ENCODE results near the gene CELSR2. TPM values are rescaled to one million over a fixed set of nuclear protein-coding genes. Genes with fewer than 3 reads are reported as not detected.
"Not testable (repeated sequence)": the region's sequence is repeated elsewhere in the genome, so short reads cannot be mapped to it uniquely, and the experiment has no call there.

Gene CELSR2
- total and polyA plus RNA-seq, 4 donors, result 13.4 to 77.3 (median 53.4) TPM

DNA sequence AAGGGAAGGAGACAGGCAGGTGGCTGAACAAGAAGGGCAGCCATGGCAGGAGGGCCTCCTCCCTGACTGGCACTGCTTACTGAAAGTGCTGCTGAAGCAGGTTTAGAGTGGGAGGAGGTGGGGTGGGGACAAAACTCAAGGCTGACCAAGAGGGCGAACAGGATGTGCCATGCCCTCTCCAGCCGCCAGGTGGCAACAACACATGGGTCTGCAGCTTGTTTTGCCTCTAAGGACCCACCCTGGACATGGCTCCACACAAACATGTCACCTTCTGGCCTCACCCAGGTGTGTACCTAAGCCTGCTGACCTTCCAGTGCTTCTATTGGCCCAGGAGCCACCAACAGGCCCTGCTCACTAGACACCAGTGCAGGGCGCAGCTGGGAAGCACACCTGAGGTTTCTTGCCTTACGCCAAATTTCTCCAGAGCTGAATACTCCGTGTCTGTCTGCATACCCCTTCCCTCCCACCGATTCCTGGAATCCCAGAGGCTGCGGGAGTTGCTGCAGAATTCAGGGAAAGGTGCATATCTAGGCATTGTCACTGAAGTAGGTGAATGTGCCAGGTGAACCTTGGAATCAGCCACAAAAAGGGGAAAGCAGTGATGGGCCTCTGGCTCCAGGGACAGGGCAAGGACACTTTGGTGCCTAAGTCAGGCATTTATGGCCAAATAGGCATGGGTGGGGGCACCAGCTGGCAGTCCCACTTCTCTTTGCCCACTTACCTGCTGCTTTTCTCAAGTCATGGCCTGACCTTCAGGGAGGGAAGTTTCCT, 28.3 kb downstream of the CELSR2 start:
- WGBS (ENCODE audit: insufficient coverage), result 50% methylated on average over 5 of the region's 7 CpGs
- H3K4me1 ChIP-seq (ENCODE audit: control insufficient read depth, insufficient read depth, low read length), result peaks cover 50% of the 10 kb centered on the region
- DNase-seq (ENCODE audit: low read depth in 4 of 6, low spot score in 6 of 6), result peak in 2 of 6 donors; percentile 83 to 88
- H3K4me3 ChIP-seq (ENCODE audit: low read depth, low read length), result no peak overlapping the region
- H3K27me3 ChIP-seq (ENCODE audit: control insufficient read depth, insufficient read depth, low read length), result no peaks in the 10 kb centered on the region
- H3K36me3 ChIP-seq (ENCODE audit: control insufficient read depth, insufficient read depth, low read length), result peaks cover 47% of the 10 kb centered on the region
- H3K9me3 ChIP-seq (ENCODE audit: control insufficient read depth, insufficient read depth, low read length), result no peaks in the 10 kb centered on the region
- peak overlapping the region; percentile 54 for H3K27ac ChIP-seq (ENCODE audit: low read depth, low read length)

- Histone ChIP-seq H3K4me1 (ENCODE audit: control insufficient read depth, insufficient read depth, low read length) (peaks cover 60% of the 10 kb centered on the region), H3K27me3 (ENCODE audit: control insufficient read depth, insufficient read depth, low read length) (no peaks in the 10 kb centered on the region), H3K4me3 (ENCODE audit: low read depth, low read length) (no peak overlapping the region), H3K36me3 (ENCODE audit: control insufficient read depth, insufficient read depth, low read length) (peaks cover 26% of the 10 kb centered on the region), H3K9me3 (ENCODE audit: control insufficient read depth, insufficient read depth, low read length) (no peaks in the 10 kb centered on the region), H3K27ac (ENCODE audit: low read depth, low read length) (no peak overlapping the region)
- 92% methylated on average over 4 of the region's 5 CpGs for WGBS (ENCODE audit: insufficient coverage)
- DNase-seq (ENCODE audit: low read depth in 4 of 6, low spot score in 6 of 6), result no peak
Measured at GRCh38 chr1:109279615-109280278, 30.4 kb downstream of the CELSR2 start.

DNA sequence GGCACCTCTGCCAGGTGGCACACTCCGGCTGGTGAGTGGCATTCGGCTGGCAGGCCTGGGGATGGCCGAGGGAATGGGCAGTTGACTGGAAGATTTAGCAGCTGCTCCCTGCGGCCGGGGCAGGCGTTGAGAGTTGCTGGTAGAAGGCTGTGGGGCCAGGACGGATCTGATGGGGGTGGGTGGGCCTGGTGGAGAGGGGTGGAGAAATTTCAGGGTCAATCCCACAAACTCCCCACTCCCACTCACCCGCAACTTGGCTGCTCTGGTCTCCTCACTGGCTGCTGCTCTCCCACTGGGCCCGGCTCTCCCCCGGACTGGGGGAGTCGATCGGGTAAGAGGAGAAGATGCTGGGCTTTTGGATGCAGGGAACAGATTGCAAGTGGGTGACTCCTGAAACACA, 31.5 kb downstream of the CELSR2 start:
- no peak for DNase-seq (ENCODE audit: low read depth in 4 of 6, low spot score in 6 of 6)
- no peak overlapping the region for H3K4me3 ChIP-seq (ENCODE audit: low read depth, low read length)
- H3K4me1 ChIP-seq (ENCODE audit: control insufficient read depth, insufficient read depth, low read length), result peaks cover 53% of the 10 kb centered on the region
- H3K9me3 ChIP-seq (ENCODE audit: control insufficient read depth, insufficient read depth, low read length), result no peaks in the 10 kb centered on the region
- WGBS (ENCODE audit: insufficient coverage), result 89% methylated on average over 3 of the region's 12 CpGs
- no peak overlapping the region for H3K27ac ChIP-seq (ENCODE audit: low read depth, low read length)
- H3K36me3 ChIP-seq (ENCODE audit: control insufficient read depth, insufficient read depth, low read length), result peaks cover 17% of the 10 kb centered on the region
- no peaks in the 10 kb centered on the region for H3K27me3 ChIP-seq (ENCODE audit: control insufficient read depth, insufficient read depth, low read length)

DNA sequence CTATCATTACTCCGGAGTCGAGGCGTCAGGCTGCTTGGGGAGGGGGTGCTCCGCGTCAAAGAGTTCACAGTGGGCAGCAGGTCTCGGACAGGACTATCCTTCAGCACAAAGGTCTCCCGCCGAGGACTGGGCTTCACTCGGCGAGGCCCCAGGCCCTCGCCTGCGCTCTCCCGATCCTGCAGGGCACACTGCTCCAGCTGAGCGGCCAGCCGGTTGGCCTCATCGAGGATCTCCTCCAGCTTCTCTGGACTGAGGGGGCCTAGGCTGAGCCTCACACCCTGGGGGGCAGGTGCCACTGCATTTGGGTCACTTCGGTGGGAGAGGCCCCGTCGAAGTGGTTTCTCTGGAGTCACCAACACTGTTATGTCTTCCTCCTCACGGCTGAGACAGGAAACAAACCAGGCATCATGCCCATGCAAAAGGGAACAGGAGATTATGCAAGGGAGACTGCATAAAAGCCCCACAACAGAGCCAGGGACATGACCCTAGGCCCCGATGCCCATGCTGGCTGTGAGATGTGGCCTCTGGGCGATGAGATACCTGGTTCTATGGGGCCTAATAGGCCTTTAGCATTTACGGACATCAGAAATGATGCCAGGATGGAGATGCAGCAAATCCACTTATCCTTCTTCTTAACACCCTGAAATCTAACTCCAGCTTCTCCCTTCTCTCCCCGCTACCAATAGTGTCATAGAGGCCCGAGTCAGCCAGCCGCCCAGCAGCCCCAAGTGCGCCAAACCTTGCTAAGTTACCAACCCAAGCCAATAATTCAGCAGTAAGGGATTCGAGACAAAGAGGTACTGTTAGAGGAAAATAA, 32.5 kb downstream of the CELSR2 start:
- DNase-seq (ENCODE audit: low read depth in 4 of 6, low spot score in 6 of 6), result peak in 1 of 6 donors; percentile 27
- peaks cover 52% of the 10 kb centered on the region for H3K4me1 ChIP-seq (ENCODE audit: control insufficient read depth, insufficient read depth, low read length)
- WGBS (ENCODE audit: insufficient coverage), result 32% methylated on average over 21 of the region's 28 CpGs

DNA sequence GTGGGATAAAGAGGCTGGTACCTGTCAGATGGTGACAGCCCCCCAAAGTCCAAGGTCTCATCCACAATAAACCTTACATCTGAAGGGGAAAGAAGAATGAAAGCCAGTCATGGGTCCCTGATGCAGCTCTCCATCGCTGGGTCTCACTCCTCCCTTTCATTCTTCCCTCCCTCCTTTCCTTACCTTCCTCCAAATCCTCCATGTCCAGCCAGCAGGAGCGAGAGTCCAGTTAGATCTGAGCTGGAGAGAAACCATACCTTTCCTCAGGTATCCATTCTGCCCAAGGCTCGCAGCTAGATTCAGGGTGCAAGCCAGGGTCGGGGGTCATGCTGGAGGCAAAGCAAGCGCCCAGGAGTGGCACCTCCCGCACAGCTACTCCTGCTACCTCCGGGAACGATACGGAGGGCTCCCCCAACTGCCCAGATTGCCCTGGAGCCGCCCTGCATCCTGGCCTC, 33.2 kb downstream of the CELSR2 start:
- Histone ChIP-seq H3K27ac (ENCODE audit: low read depth, low read length) (peak overlapping the region; percentile 96), H3K9me3 (ENCODE audit: control insufficient read depth, insufficient read depth, low read length) (no peaks in the 10 kb centered on the region), H3K27me3 (ENCODE audit: control insufficient read depth, insufficient read depth, low read length) (no peaks in the 10 kb centered on the region), H3K4me3 (ENCODE audit: low read depth, low read length) (peak overlapping the region; percentile 59), H3K4me1 (ENCODE audit: control insufficient read depth, insufficient read depth, low read length) (peaks cover 47% of the 10 kb centered on the region), H3K36me3 (ENCODE audit: control insufficient read depth, insufficient read depth, low read length) (peaks cover 16% of the 10 kb centered on the region)
- 3% methylated on average over 10 of the region's 10 CpGs for WGBS (ENCODE audit: insufficient coverage)
- DNase-seq (ENCODE audit: low read depth in 4 of 6, low spot score in 6 of 6), result no peak

More for the DNA sequence above, 32.5 kb downstream of the CELSR2 start:
- H3K27me3 ChIP-seq (ENCODE audit: control insufficient read depth, insufficient read depth, low read length), result no peaks in the 10 kb centered on the region
- peaks cover 16% of the 10 kb centered on the region for H3K36me3 ChIP-seq (ENCODE audit: control insufficient read depth, insufficient read depth, low read length)
- H3K27ac ChIP-seq (ENCODE audit: low read depth, low read length), result peak overlapping the region; percentile 96
- no peaks in the 10 kb centered on the region for H3K9me3 ChIP-seq (ENCODE audit: control insufficient read depth, insufficient read depth, low read length)
- H3K4me3 ChIP-seq (ENCODE audit: low read depth, low read length), result peak overlapping the region; percentile 59

DNA sequence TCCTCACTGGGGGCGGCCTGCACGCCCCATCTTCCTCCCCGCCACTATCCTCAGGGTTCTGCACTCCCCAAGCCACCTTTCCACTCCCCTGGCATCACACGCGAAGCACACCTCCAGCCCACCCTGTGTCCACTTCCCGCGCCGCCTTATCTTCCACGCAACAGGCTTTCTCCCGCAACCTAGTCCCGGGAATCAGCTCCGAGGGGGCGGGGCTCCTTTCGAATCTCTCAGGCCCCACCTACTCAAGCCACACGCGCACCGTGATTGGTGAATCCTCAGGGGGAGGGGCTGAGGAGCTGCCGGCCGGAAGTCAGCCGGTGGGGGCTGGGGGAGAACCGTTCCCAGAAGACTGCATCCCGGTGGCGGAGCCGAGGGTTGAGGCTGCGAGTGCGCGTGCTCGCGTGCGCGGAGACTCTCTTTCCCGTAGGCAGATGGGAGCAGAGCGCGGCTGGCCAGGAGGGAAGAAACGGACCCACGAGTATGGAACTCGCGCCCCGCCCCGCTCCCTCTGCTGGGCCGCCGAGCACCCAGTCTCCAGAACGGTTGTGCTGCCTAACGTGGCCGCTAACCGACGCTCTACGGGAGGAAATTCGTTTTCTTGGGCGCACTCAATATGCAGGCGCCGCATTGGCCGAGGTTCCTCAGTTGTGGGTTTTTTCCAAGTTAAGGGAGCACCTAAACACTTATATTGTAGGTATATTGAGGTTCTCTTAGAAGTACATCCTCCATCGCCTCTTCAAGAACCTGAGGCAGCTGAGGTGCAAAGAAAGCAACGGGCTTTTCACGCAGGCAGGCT, 33.8 kb downstream of the CELSR2 start, which contains the start of gene PSRC1:
Gene PSRC1 (minus strand): TSS at position 194 of the 796 bp plus-strand sequence.
- no peaks in the 10 kb centered on the region for H3K27me3 ChIP-seq (ENCODE audit: control insufficient read depth, insufficient read depth, low read length)
- H3K4me1 ChIP-seq (ENCODE audit: control insufficient read depth, insufficient read depth, low read length), result peaks cover 42% of the 10 kb centered on the region
- peak within 1 kb of the TSS; percentile 59 for H3K4me3 ChIP-seq (ENCODE audit: low read depth, low read length)
- DNase-seq (ENCODE audit: low read depth in 4 of 6, low spot score in 6 of 6), result peak; percentile 86 to 99 (median 96)
- H3K27ac ChIP-seq (ENCODE audit: low read depth, low read length), result peak within 1 kb of the TSS; percentile 96
- 1% methylated on average over 43 of the region's 56 CpGs for WGBS (ENCODE audit: insufficient coverage)
- H3K9me3 ChIP-seq (ENCODE audit: control insufficient read depth, insufficient read depth, low read length), result no peaks in the 10 kb centered on the region
- H3K36me3 ChIP-seq (ENCODE audit: control insufficient read depth, insufficient read depth, low read length), result peaks cover 16% of the 10 kb centered on the region

DNA sequence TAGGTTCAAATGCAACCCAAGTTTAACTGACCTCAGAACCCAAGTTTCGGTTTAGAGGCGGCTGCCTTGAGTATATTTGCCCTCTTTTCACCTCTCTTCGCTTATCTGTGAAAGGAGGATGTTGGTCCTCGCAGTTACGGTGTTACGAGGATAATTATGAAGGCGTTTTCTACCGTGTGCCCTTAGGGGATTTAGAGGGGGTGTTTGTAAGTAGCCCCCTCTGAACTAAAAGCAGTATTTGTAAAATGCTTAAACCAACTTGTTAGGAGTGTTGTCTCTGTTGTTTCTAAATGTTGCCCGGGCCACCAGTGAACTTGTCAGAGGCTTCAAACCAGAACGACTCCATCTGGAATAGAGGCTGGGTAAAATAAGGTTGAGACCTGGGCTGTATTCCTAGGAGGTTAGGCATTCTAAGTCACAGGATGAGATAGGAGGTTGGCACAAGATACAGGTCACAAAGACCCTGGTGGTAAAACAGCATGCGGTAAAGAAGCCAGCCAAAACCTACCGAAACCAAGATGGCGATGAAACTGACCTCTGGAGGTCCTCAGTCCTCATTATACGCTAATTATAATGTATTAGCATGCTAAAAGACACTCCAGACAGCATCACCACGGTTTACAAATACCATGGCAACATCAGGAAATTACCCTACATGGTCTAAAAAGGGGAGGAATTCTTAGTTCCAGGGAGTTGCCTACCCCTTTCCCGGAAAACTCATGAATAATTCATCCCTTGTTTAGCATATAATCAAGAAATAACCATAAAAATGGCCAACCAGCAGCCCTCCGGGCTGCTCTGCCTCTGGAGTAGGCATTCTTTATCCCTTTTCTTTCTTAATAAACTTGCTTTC, 34.6 kb downstream of the CELSR2 start:
- Histone ChIP-seq H3K27ac (ENCODE audit: low read depth, low read length) (peak overlapping the region; percentile 96), H3K4me1 (ENCODE audit: control insufficient read depth, insufficient read depth, low read length) (peaks cover 42% of the 10 kb centered on the region), H3K4me3 (ENCODE audit: low read depth, low read length) (peak overlapping the region; percentile 59), H3K27me3 (ENCODE audit: control insufficient read depth, insufficient read depth, low read length) (no peaks in the 10 kb centered on the region), H3K36me3 (ENCODE audit: control insufficient read depth, insufficient read depth, low read length) (peaks cover 16% of the 10 kb centered on the region), H3K9me3 (ENCODE audit: control insufficient read depth, insufficient read depth, low read length) (no peaks in the 10 kb centered on the region)
- DNase-seq (ENCODE audit: low read depth in 4 of 6, low spot score in 6 of 6), result peak in 2 of 6 donors; percentile 78 to 82
- 23% methylated on average over 6 of the region's 17 CpGs for WGBS (ENCODE audit: insufficient coverage)

- WGBS (ENCODE audit: insufficient coverage), result 65% methylated on average over 5 of the region's 5 CpGs
- H3K9me3 ChIP-seq (ENCODE audit: control insufficient read depth, insufficient read depth, low read length), result not testable (repeated sequence)
Measured at GRCh38 chr1:109286762-109287161, 37.4 kb downstream of the CELSR2 start.

More at GRCh38 chr1:109286762-109287161, 37.4 kb downstream of the CELSR2 start:
- H3K27me3 ChIP-seq (ENCODE audit: control insufficient read depth, insufficient read depth, low read length); H3K36me3 ChIP-seq (ENCODE audit: control insufficient read depth, insufficient read depth, low read length); H3K4me3 ChIP-seq (ENCODE audit: low read depth, low read length); H3K27ac ChIP-seq (ENCODE audit: low read depth, low read length); DNase-seq (ENCODE audit: low read depth in 4 of 6, low spot score in 6 of 6): not testable (repeated sequence)
- H3K4me1 ChIP-seq (ENCODE audit: control insufficient read depth, insufficient read depth, low read length), result peaks cover 25% of the 10 kb centered on the region

Measured in spinal cord (tissue), 10 donors.